GM12891 (cell line): ENCODE measurements around the gene INHA.

Source experiments
- PAX5 ChIP-seq: IDR thresholded peaks from 2 replicates; pipeline ENCODE4 v1.6.1; 2011; ENCODE audit warnings: low read length, moderate library complexity, mild to moderate bottlenecking; ENCODE audit not compliant: insufficient read depth, severe bottlenecking
- POLR2A ChIP-seq: IDR thresholded peaks from 2 replicates; pipeline ENCODE4 v1.6.1; 2011; ENCODE audit warnings: low read depth, low read length, control low read depth
- POLR2AphosphoS5 ChIP-seq: IDR thresholded peaks from 2 replicates; pipeline ENCODE4 v1.6.1; 2011; ENCODE audit warnings: low read depth, low read length, control low read depth
- POU2F2 ChIP-seq: IDR thresholded peaks from 2 replicates; pipeline ENCODE4 v1.6.1; 2011; ENCODE audit warnings: low read depth, mild to moderate bottlenecking, control low read depth, low read length, moderate library complexity
- SPI1 ChIP-seq: IDR thresholded peaks from 2 replicates; pipeline ENCODE4 v1.6.1; 2011; ENCODE audit warnings: low read depth, low read length, control low read depth
- TAF1 ChIP-seq: IDR thresholded peaks from 2 replicates; pipeline ENCODE4 v1.6.1; 2011; ENCODE audit warnings: low read depth, low read length, control low read depth

- TF ChIP-seq POLR2A (no peak), TAF1 (no peak), SPI1 (no peak), POLR2AphosphoS5 (no peak), PAX5 (no peak), POU2F2 (no peak)
Observed at GRCh38 chr2:219536425-219536824, 35.7 kb upstream of the INHA start.
